Measurements from ENCODE around the gene TMEM127.
"Not testable (repeated sequence)": the region's sequence is repeated elsewhere in the genome, so short reads cannot be mapped to it uniquely, and the experiment has no call there.

Gene TMEM127

DNA sequence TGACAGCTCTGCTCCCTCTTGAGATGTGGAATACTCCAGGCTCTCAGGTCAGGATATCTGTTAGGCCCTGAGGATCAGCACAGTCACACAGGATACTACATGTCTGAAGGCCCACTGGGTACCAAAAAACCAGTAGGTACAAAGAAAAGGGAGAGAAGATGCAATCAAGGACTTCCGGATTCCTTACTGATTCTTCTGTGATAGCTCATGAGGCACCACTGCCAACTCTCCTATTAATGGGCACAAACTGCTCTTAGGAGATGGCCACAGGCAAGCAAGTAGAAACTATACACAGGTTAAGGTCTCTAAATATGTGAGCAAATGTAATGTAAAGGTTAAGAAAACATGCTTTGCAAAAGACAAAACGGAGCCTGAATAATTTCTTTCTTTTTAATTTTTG is 3.5 kb downstream of the TMEM127 start:
- DNase-seq (ENCODE audit: low spot score), result no peak

DNA sequence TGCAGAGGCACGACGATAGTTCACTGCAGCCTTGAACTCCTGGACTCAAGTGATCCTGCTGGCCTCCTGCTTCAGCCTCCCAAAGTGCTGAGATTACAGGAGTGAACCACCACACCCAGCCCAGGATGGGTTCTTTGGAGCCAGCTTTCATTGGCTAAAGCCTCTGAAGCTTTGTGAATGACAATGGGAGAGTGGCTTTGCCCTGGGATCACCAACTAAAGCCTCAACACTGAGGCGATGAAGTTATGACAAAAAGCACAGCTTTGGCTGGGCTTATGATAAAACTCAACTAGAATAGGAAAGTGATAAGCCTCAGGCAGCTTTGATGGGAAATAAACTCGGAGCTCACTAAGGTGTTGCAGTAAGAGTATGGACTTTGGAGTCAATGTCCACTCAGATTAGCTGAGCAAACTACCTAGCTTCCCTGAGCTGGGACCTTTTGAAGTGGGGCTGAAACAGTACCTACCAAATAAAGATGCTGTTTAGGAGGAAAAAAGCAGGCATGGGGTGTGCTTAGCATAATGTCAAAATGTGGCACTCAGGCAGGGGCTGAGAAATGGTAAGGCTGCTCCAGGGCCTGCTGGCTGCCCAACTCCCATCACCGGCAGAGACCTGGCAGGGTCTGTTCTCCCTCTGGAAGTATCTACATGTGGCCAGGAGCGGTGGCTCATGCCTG is 4.3 kb downstream of the TMEM127 start:
- DNase-seq (ENCODE audit: low spot score), result no peak

DNA sequence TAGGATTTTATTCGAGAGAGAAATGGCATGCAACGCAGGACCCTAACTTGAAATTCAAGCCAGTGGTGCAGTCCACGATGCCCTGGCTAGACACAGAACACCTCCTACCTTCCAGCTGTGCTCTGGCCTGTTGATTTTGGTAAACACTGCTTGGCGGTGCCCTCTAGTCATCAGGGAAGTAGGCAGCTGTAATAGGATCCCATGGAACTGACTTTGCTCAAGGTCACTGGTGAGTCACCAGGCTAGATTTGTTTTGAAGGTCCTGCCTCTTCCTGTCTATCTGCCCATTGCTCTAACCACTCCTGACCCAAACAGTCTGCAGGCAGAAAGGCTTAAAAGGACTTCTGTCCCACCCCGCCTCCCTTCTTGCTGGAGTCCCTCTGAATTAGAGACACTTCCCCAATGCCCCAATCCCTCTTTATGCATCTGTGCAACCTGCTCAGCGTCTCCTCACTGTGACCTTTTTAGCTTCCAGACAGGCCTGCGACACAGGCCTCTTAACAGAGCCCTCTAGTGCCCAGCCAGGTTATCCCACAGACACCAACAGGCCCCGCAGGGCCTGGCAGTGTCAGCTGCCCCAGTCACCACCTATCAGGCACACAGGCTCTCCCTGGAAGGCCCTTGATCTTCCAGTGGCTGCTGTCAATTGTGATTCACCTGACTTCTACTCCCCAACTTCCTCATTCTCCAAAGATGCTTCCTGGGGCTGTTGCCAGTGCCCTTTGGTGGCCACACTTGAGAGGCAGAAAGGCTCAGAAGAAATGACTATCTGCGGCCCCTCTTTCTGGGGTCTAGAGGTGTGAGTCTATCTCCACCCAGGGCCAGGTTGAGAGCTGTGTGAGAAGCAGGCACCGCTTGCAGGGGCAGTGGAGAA is 5.2 kb downstream of the TMEM127 start:
- peak; percentile 97 for DNase-seq (ENCODE audit: low spot score)

DNA sequence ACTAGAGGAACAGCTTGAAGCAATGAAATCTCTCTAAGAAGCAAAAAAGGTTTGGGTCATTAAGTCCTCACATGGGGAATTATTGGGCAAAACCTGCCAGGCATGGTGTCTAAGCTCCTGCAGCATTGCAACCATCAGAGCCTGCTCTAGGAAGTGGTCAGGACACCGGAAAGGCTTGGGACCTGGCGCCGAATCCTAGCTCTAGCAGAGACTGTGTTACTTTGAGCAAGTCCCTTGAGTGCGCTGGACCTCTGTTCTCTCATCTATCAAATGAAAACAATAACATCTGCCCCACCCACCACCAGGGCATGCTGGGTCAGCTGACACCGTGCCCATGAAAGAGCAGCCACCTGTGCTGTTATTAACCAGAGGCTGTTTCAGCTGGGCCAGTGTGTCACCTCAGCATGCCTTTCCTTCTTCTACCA is 6.3 kb downstream of the TMEM127 start:
- DNase-seq (ENCODE audit: low spot score), result no peak

DNA sequence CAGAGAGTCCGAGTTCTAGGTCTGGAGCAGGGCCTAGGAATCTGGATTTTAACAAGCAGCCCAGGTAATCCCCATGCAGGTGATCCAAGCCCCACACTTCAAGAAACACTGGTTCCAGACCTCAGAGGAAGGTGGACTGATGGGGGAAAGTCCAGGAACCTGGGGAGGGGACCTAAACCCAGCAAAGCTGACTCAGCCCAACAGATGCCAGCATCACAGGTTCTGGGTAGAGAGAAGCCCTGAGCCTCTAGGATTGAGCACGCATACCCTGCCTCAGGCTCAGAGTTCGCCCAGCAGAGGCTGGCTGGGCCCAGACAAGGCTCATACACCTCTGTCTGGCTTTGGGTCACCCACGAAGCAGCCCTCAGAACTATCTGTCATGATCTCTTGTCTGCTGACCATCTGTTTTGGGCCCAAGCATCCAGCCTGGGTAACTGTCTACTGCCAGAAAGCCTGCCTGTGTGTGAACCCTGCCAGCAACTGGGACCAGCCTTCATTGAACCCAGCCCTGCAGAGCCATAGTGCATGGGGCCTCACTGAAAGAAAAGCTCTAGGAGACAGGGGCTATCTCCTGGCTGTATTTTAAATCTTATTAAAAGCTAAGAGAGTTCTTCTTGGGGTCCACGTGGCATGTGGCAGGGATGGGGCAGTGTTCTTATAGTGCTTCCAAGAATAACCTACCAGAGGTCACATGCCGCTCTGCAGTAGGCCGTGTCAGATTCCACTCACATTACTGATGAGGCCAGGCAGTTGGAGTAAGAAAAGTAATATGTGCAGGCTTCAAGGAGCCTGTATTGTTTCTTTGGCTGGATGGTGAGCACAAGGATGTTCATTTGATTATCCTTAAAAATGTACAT is 7.4 kb downstream of the TMEM127 start:
- no peak for DNase-seq (ENCODE audit: low spot score)

DNA sequence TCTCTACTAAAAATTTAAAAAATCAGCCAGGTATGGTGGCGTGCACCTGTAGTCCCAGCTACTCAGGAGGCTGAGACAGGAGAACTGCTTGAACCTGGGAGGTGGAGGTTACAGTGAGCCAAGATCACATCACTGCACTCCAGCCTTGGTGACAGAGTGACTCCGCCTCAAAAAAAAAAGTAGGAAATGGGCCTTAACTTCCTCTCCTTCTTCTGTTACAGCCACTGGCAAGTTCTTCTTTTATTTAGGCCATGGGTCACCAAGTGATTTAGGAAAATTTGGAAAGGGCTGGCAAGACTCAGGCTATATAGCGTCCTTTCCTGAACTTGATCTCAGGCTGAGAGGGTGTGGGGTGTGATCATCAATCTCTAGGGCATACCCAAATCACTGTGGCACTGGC is 8.1 kb downstream of the TMEM127 start:
- DNase-seq (ENCODE audit: low spot score), result not testable (repeated sequence)

DNA sequence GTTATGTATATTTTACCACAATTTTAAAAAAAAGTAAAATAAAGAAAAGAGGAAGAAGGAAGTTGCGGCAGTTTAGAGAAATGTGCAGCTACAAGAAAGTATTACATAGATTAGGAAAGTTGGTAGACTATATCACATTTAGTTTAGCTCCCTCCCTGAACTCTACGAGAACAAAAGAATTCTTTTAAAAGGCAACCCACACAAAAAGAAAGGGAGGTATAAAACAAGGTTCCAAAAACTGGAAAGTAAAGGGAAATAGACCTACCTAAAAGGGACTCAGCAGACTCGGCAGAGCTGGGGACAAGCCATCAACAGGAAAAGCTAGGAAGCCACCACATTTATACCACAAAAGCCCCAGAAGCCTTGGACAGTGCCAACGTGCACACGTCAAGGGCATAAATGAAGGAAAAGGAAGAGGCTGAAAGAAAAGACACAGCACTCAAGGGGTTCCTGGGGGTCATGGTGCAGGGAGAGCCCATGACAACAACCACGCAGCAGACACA is 9.1 kb downstream of the TMEM127 start:
- DNase-seq (ENCODE audit: low spot score), result no peak

DNA sequence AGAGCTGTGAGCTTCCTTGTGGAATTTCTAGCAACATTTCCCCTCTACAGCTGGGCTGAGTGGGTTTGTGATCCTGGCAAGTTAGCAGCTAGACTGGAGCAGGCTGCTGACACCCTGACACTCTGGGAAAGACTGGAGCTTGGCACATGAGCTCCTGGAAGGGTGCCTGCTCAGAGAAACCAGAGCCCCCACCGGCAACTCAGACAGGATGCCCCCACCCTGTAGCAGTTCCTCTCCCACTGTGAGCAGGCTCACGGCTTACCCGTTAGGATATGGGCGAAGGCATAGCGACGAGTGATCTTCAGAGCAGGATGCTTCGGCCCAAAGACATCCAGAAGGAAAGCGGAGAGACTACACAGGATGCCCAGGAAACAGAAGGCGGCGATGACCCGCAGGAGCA is 11.2 kb downstream of the TMEM127 start:
- no peak for DNase-seq (ENCODE audit: low spot score)

DNA sequence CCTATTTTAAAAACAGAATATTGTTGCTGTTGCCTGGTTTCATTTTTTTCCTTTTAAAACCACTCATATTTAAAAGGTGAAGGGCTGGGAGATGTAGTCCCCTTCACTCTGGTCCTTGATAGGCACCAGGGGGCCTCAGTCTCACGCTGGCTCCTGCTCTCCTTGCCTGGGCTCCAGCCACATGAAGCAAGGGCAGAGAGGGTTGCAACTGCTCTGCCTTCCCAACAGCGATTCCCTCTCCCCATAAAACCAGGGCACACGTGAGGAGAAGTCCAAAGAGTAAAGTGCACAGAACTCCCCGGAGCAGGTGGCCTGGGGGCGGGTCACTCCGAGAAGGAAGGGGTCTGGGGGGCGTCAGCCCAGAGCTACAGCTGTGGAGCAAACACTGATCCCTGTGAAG is 12.8 kb downstream of the TMEM127 start:
- no peak for DNase-seq (ENCODE audit: low spot score)

DNA sequence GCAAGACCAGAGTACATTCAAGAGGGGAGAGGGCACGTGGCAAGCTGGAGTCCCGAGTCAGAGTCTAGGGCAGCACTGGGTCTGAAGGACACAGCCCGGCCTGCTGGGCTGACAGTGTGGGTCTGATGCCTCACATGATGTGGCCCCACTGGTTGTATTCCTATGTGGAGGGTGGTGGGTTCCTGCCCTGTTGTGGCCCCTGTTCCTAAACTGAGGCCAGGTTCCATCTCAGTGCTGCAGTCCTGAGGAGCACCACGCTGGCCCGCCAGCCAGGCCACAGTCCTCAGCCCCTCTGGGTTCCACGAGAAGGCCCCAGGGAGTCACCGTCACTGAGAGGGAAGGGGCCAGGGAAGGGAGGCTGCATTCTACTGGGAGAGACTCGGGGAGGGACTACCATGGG is 13.3 kb downstream of the TMEM127 start:
- DNase-seq (ENCODE audit: low spot score), result no peak

DNA sequence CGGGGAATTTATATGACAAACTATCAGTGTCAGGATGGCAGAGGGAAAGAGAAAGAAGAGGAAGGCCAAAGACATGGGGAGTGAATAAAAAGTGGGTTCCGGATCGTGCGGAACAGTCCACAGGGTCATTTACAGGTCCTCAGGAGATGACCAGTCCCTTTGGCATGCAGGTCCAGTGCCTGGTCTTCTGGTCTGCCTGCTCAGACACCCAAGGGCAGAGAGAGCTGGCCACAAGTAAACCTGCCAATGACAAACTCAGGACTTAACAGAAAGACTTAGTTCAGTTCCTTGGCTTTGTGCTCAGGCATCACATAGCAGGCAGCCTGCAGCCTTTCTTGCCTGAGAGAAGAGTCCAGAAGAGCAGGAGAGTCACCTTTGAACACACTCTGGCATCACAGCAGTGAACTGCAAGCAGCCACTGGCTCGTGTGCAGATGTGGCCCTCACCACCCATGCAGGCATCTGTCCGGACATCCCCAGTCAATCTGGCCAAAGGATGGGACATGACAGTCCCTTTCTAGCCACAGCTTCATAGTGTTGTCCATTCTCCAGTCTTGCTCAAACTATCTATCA is 14.0 kb downstream of the TMEM127 start:
- peak; percentile 64 for DNase-seq (ENCODE audit: low spot score)

DNA sequence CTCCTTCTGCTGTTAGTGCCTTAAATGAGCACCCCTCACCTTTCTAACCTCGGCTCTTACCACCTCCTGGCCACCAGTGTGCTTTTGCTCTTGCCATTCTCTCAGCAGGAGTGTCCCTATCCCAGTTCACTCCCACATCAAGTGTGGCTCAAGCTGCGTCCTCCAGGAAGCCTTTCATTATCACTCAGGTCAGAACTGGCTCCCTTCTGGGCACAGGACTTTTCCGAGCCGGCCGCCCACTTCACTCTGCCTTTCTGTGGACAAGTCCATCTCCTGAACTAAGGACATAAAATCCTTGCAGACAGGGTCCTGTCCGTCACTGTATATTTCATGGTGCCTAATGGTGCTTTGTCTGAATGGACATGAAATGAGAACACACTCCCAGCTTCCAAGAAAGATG is 15.6 kb downstream of the TMEM127 start:
- no peak for DNase-seq (ENCODE audit: low spot score)

DNA sequence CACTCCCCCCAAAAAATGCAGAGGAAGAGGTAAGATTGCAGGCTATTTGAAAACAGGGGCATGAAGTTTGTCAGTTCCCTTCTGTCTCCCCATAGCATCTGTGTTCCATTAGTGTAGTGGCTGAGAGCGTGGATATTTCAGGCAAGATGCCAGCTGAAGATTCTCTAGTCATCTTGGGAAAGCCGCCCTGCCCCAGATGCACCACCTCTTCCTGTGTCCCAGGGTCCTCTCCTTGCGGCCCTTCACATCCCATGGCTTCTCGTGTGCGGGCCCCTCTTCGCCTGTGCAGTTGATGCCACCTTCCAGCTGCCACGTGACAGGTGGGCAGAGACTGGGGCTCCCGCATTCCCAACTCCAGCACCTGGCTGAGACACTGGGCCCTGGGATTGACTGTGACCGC is 16.1 kb downstream of the TMEM127 start:
- no peak for DNase-seq (ENCODE audit: low spot score)

DNA sequence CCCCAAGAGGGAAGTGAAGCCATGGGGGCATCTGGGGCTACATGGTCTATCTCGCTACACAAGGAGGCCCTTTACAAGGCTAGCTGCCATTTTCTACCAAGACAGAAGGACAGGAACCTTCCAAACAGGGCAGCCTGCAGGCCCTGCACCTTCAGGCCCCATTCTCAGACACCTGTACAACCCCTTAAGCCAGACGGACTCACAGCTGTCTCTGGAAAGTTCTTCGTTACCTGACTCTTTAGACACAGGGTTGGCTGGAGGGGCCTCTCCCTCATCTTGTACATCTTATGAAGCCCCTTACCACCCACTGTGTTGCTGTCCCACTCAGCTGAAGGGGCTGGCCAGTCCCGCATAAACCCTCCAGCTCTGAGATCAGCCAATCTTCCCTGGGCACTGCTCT is 17.2 kb downstream of the TMEM127 start:
- DNase-seq (ENCODE audit: low spot score), result no peak

DNA sequence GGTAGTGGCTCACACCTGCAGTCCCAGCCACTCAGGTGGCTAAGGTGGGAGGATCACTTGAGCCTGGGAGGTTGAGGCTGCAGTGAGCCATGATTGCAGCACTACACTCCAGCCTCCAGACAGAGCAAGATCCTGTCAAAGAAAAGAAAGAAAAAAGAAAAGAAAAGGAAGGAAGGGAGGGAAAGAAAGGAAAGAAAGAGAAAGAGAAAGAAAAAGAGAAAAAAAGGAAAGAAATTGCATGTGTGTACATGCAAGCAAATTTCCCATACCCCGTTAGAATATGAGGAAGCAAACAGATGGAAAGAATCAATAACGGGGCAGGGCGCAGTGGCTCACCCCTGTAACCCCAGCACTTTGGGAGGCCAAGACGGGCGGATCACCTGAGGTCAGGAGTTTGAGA is 17.9 kb downstream of the TMEM127 start:
- no peak for DNase-seq (ENCODE audit: low spot score)

DNA sequence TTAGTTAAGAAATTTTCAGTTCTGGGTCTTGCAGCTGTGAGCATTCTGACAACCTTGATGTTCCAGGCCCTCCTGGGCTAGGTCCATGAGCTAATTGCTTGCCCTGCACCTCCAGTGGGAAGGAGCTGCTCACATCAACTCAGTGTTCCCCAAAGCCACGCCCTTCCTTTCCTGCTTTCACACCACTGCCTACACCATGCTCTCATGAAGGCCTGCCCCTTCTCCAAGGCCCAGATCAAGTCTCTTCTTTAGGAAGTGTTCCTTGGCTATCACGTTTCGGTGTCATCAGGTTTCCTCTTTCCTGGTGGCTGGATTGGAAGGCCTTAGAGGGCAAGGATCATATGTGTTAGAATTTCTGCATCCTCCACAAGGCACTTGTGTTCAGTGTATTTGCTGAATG is 18.8 kb downstream of the TMEM127 start:
- DNase-seq (ENCODE audit: low spot score), result no peak

DNA sequence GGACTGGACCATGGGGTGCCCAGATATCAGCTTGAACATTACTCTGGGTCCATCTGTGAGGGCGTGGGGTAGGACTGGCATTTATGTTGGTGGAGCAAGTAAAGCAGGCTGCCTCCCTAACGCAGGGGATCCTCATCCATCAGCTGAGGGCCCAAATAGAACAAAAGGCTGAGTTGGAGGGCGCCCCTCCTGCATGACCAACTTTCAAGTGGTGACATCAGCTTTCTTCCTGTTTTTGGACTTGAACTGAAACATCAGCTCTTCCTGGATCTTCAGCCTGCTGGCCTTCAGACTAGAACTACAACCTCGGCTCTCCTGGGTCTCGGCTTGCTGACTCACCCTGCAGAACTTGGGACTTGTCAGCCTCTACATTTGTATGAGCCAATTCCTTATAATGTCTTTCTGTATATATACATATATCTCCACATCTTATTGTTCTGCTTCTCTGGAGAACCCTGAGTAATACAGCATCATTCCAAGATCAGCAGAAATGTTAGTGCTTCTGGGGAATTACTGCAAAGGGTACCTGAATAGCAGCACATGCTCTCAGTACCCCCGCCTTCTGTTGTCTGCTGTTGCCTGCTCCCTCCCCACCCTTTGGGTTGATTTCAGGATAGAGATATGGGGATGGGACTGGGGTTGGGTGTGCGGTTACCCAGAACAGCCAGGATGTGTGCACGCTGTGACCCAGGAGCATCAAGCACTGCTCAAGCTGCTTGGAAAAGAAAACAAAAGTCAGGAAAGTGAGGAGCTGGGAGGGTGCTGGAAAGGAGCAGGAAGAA is 20.0 kb downstream of the TMEM127 start:
- DNase-seq (ENCODE audit: low spot score), result peak; percentile 34

DNA sequence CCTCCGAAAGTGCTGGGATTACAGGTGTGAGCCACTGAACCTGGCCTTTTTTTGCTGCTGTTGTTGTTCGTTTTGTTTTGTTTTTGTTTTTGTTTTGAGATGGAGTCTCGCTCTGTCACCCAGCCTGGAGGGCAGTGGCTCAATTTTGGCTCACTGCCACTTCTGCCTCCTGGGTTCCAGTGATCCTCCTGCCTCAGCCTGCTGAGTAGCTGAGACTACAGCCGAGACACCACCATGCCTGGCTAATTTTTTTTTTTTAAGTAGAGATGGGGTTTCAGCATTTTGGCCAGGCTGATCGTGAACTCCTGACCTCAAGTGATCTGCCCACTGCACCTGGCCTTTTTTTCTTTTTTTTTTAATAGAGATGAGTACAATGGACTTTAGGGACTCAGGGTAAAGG is 22.0 kb downstream of the TMEM127 start:
- DNase-seq (ENCODE audit: low spot score), result no peak

DNA sequence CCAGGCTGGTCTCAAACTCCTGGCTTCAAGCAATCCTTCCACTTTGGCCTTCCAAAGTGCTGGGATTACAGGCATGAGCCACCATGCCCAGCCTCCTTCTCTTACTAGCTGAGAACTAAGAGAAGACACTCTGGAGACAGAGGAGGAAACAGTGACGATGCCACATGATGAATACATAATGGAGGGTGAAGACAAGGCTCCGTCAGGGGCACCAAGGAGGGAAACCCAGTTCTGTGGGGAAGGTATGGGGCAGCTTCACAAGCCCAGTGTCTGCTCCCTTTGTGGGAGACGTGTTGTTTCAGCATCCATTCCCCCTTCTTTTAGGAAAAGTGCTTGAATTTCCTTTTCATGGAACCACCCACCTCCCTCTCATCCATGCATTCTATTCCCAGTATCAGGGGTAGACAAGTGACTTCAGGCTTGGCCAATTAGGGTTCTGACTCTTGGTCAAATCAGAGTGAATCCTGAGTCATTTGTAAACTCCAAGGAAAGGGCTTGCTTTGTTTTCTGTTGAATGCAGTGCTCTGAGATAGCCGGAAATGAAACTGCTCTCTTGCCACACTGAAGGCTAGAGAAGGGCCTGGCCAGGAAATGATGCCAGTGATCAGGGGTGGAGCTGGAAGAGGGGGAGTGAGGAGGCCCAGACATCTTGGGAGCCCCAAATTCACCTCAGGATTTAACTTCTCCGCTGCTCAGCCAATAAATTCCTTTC is 23.7 kb downstream of the TMEM127 start:
- no peak for DNase-seq (ENCODE audit: low spot score)

DNA sequence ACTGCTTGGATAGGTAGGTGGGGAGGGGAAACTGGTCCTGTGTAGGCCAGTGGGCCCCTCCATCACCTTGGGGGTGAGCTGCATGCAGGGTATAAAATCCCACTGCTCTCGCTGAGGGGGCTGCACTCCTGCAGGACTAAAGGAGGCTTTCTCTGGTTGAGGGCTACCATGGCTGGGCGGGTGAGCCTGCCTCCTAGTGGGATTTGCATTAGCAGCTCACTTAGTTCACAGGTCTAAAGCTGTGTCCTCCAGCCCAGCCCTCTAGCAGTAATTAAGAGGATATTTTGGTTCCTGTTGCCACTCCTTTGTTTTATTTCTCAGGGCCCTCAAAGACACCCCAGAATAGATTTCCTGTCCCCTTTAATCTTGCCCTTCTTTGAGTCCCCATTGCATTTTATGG is 24.6 kb downstream of the TMEM127 start:
- no peak for DNase-seq (ENCODE audit: low spot score)
